Common myeloid progenitor, CD34-positive (primary cell): ENCODE measurements around the gene MYL9.

Experiments
- CTCF ChIA-PET: fragments of 350-600 bp; sonication (Branson Sonifier 250); formaldehyde crosslinking; loops from one replicate; lab custom pipeline; 2021; ENCODE audit warnings: antibody characterized with exemption; lab: Charles Lee
- POLR2A ChIA-PET: fragments of 350-600 bp; sonication (Branson Sonifier 250); formaldehyde crosslinking; loops from one replicate; lab custom pipeline; 2021; ENCODE audit warnings: antibody characterized with exemption; lab: Charles Lee
- DNase-seq, 3 donors: peaks; one replicate each; pipeline versions ENCODE4 v3.0.0 to v3.0.0-alpha.2; 2013
- H3K27ac ChIP-seq, 2 experiments: 1 replicate in 1 of 2; 2 replicates in 1 of 2; pipeline ENCODE4 v1.7.0; 2013; ENCODE audit warnings: inconsistent platforms in 2 of 2, low read length in 2 of 2, mild to moderate bottlenecking in 2 of 2, low read depth in 1 of 2, moderate library complexity in 1 of 2; ENCODE audit not compliant: severe bottlenecking in 2 of 2, insufficient read depth in 1 of 2, poor library complexity in 1 of 2
- H3K27me3 ChIP-seq, 5 experiments: replicated peaks in 2 of 5; 1 replicate in 3 of 5; 2 replicates in 2 of 5; pipeline versions ENCODE4 v1.6.1 to v1.7.0; 2013; ENCODE audit warnings: low read length in 4 of 5, mild to moderate bottlenecking in 2 of 5, moderate library complexity in 2 of 5, inconsistent platforms in 1 of 5; ENCODE audit not compliant: insufficient read depth in 5 of 5, control insufficient read depth in 4 of 5
- H3K36me3 ChIP-seq, 4 experiments: 1 replicate in 2 of 4; 2 replicates in 2 of 4; pipeline versions ENCODE4 v1.6.1 to v1.7.0; 2013; ENCODE audit warnings: low read length in 3 of 4, control low read depth in 1 of 4, mild to moderate bottlenecking in 1 of 4; ENCODE audit not compliant: control insufficient read depth in 4 of 4, insufficient read depth in 4 of 4
- H3K4me1 ChIP-seq, 4 experiments: 1 replicate in 3 of 4; 2 replicates in 1 of 4; pipeline versions ENCODE4 v1.6.1 to v1.7.1; 2013; ENCODE audit warnings: low read length in 3 of 4, mild to moderate bottlenecking in 3 of 4, control low read depth in 1 of 4, inconsistent platforms in 1 of 4, moderate library complexity in 1 of 4; ENCODE audit not compliant: control insufficient read depth in 4 of 4, insufficient read depth in 4 of 4; ENCODE audit errors: control extremely low read depth in 1 of 4
- H3K4me3 ChIP-seq, 7 experiments: 1 replicate in 4 of 7; 2 replicates in 3 of 7; pipeline versions ENCODE4 v1.5.1 to v1.7.0; 2013; ENCODE audit warnings: mild to moderate bottlenecking in 7 of 7, low read length in 6 of 7, moderate library complexity in 6 of 7, inconsistent platforms in 2 of 7, low read depth in 2 of 7, control low read depth in 1 of 7; ENCODE audit not compliant: insufficient read depth in 4 of 7, control insufficient read depth in 1 of 7; ENCODE audit errors: extremely low read depth in 1 of 7
- H3K9me3 ChIP-seq, 5 experiments: 1 replicate in 4 of 5; 2 replicates in 1 of 5; pipeline versions ENCODE4 v1.6.1 to v1.7.1; 2013; ENCODE audit warnings: low read length in 4 of 5, mild to moderate bottlenecking in 2 of 5, inconsistent platforms in 1 of 5, low read depth in 1 of 5, moderate library complexity in 1 of 5; ENCODE audit not compliant: control insufficient read depth in 4 of 5, insufficient read depth in 2 of 5; ENCODE audit errors: control extremely low read depth in 1 of 5
- WGBS: methylation state at CpG from one replicate; pipeline ENCODE4 v1.1.5; 2013; ENCODE audit not compliant: insufficient coverage; 5-methylcytosine and 5-hydroxymethylcytosine counted together

MYL9 gene

DNA sequence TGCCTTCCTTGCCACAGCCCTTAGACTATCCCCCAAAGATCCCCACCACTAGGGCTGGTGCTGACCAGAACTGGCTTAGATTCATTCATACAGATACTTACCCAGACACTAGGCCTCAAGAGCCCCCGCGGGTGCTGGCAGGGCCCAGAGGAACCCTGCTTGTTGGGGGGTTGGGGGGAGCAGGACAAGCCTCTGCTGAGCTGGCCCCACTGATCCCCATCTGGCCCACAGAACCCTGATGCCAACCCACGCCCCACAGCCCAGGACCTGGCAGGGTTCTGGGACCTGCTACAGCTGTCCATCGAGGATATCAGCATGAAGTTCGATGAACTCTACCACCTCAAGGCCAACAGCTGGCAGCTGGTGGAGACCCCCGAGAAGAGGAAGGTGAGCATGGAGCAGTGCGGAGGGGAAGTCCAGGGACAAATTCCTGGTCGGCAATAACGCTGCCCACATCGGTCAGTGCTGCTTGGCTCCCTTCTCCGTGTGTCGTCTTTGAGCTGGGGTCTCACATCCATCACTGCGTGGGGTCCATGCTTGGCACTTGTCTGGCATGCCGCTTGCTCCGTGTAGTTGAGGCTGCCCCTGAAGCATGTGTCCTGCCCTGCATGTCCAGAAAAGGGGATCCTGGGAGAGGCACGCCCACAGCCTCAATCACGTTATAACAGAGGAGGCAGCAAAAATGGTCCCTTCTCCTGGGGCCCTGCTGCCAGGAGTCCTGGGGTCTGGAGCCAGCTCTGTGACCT is 15.5 kb upstream of the MYL9 start:
- Histone ChIP-seq H3K27me3 (no peaks in the 10 kb centered on the region), H3K36me3 (peaks cover 3 to 32% (median 23%) of the 10 kb centered on the region in 4 experiments), H3K9me3 (no peaks in the 10 kb centered on the region), H3K4me1 (peaks cover 6 to 18% (median 15%) of the 10 kb centered on the region in 4 experiments), H3K27ac (no peak overlapping the region), H3K4me3 (no peak overlapping the region)
- 96% methylated on average over 12 of the region's 17 CpGs for WGBS
- ChIA-PET POLR2A (no interaction called here), CTCF (no interaction called here)
- no peak for DNase-seq

DNA sequence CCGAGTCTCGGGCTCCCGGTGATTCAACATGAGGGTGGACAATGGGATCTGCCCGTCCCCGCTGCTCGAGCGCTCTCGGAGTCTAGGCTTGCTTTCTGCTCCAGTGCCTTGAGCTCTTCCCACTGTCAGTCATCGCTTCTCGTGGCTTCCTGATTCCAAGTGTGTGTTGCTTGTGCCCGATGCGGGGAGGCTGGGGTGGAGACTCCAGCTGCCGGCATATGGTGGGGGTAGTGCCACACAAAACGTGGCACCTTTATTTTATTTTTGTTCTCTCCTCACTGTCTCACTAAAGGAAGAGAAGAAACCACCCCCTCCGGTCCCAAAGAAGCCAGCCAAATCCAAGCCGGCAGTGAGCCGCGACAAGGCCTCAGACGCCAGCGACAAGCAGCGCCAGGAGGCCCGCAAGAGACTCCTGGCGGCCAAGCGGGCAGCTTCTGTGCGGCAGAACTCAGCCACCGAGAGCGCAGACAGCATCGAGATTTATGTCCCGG is 14.8 kb upstream of the MYL9 start:
- H3K9me3 ChIP-seq, result no peaks in the 10 kb centered on the region
- CTCF ChIA-PET, result interaction anchor here (1.3 kb wide), 1 partner anchor 17 kb away, joined by 3 read pairs; no protein-coding TSS in a partner anchor
- no peaks in the 10 kb centered on the region for H3K27me3 ChIP-seq
- H3K27ac ChIP-seq, result no peak overlapping the region
- 97% methylated on average over 26 of the region's 29 CpGs for WGBS
- peaks cover 6 to 18% (median 15%) of the 10 kb centered on the region in 4 experiments for H3K4me1 ChIP-seq
- POLR2A ChIA-PET, result no interaction called here
- no peak for DNase-seq
- H3K36me3 ChIP-seq, result peaks cover 3 to 32% (median 23%) of the 10 kb centered on the region in 4 experiments
- no peak overlapping the region for H3K4me3 ChIP-seq

DNA sequence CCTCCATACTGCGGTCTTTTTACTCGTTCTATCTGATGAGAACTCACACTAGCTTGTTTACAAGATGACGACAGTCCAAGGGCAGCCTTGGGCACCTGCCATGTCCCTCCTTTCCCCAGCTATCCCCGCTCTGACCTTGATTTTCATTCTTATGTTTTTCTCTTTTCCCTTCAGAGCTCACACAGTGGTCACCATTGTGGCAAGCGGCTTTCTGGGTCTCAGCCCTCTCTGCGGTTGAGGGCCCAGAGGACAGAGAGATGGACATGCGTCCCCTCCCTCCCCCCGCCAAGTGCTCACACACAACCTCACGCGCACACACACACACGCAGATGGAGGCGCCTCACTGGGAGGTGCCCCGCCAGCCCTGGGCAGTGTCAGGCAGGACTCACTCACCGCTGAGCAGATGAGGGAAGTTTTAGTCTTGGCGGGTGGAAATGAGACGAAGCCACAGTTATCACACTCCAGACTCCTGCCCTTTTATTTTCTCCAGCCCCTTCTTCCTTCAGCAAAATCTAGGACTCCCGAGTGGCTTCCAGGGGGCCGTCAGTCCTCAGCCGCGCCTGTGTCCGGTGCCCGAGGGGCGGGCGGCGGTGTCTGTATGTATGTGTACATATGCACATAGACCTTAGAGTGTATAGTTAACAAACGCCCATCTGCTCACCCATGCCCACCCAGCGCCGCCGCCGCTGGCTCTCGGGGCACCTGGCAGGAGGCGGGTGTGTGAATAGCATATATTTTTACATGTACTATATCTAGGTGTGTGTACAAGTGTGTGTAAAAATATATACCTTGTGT is 13.8 kb upstream of the MYL9 start:
- ChIA-PET POLR2A (no interaction called here), CTCF (interaction anchor here (1.3 kb wide), 1 partner anchor 17 kb away, joined by 3 read pairs; no protein-coding TSS in a partner anchor)
- Histone ChIP-seq H3K27ac (no peak overlapping the region), H3K36me3 (peaks cover 3 to 28% (median 23%) of the 10 kb centered on the region in 4 experiments), H3K4me1 (peaks cover 6 to 18% (median 15%) of the 10 kb centered on the region in 4 experiments), H3K4me3 (no peak overlapping the region), H3K9me3 (no peaks in the 10 kb centered on the region), H3K27me3 (no peaks in the 10 kb centered on the region)
- DNase-seq, result no peak
- WGBS, result 94% methylated on average over 9 of the region's 32 CpGs

DNA sequence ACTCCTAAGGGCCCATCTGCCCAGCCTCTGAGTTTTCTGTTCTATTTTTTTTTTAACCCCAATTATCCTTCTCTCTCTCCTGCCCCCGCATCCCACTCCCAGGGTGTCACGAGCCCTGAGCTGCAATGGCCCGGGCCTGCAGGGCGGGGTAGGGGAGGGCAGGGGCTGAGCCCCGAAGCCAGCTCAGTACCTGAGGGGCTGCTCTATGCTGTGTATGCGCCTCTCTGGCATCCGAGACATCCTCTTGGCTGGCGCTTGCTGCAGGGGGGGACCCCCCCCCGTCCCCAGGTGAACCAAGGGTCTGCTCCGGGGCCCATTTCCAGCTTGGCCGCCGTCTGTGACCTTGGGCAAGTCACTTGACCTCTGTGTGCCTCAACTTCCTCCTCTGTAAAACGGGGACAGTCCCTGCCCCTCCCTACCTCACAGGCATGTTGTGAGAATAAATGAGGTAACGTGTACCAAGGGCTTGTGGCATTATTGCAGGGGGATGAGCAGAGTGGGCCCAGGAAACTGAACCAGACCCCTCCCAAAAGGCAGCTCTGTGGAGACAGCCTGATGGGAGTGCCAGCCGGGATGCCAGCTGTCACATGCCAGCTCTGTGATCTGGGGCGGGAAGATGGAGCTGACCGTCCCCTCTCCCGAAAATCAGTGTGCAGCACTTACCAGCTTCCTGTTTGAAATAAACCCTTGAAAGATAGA is 13.0 kb upstream of the MYL9 start:
- 97% methylated on average over 13 of the region's 18 CpGs for WGBS
- ChIA-PET POLR2A (interaction anchor here (0.5 kb wide), 1 partner anchor 387 kb away, joined by 5 read pairs; no protein-coding TSS in a partner anchor), CTCF (no interaction called here)
- H3K27me3 ChIP-seq, result no peaks in the 10 kb centered on the region
- no peak for DNase-seq
- peaks cover 3 to 28% (median 23%) of the 10 kb centered on the region in 4 experiments for H3K36me3 ChIP-seq
- no peak overlapping the region for H3K4me3 ChIP-seq
- H3K27ac ChIP-seq, result no peak overlapping the region
- peaks cover 6 to 11% (median 8%) of the 10 kb centered on the region in 4 experiments for H3K4me1 ChIP-seq
- H3K9me3 ChIP-seq, result no peaks in the 10 kb centered on the region

DNA sequence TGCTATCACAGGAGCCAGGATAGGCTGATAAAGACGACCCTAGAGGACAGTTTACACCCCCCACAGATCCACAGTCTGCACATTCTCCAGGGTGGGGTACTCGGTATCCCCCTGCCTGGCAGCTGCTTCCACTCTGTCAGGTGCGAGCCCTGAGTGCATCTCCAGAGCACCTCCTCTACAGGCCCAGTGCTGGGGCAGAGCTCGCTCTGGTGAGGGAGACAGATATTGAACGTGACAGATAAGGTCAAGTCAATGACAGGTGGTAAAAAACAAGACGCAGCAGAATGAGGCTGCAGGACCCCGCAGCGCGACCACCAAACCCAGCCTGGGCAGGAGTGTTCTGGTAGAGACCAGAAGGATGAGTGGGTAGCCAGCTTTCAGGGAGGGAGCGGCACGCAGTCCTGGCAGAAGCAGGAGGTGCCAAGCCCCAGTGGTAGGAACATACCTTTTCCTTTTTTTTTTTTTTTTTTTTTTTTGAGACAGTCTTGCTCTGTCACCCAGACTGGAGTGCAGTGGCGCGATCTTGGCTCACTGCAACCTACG is 12.4 kb upstream of the MYL9 start:
- no peak overlapping the region for H3K27ac ChIP-seq
- no peaks in the 10 kb centered on the region for H3K9me3 ChIP-seq
- no peak for DNase-seq
- POLR2A ChIA-PET, result no interaction called here
- peaks cover 3 to 28% (median 23%) of the 10 kb centered on the region in 4 experiments for H3K36me3 ChIP-seq
- 93% methylated on average over 10 of the region's 14 CpGs for WGBS
- CTCF ChIA-PET, result no interaction called here
- H3K4me1 ChIP-seq, result peaks cover 2 to 4% (median 3%) of the 10 kb centered on the region in 4 experiments
- no peak overlapping the region for H3K4me3 ChIP-seq
- H3K27me3 ChIP-seq, result no peaks in the 10 kb centered on the region

DNA sequence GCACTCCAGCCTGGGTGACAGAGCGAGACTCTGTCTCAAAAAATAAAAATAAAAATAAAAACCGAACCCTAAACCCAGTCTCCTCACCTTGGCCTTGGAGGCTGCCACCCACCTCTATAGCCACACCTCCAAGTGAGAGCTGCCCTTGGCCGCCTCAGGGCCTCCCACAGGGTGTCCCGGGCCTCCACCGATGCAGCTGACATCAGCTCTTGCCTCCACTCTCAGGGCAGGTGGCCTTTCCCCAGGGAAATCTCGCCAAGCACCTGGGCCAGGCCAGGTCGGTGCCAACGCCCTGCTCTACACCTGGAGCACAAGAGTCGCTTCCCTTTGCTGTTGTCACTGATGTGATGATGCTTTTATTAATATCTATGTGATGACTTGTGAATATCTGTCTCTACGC is 8.9 kb upstream of the MYL9 start:
- DNase-seq, result no peak
- Histone ChIP-seq H3K27ac (no peak overlapping the region), H3K36me3 (peaks cover 0 to 8% (median 6%) of the 10 kb centered on the region in 4 experiments), H3K27me3 (no peaks in the 10 kb centered on the region), H3K4me1 (no peaks in the 10 kb centered on the region), H3K4me3 (no peak overlapping the region), H3K9me3 (no peaks in the 10 kb centered on the region)
- ChIA-PET POLR2A (interaction anchor here (0.6 kb wide), 1 partner anchor 25 kb away, joined by 7 read pairs; no protein-coding TSS in a partner anchor), CTCF (interaction anchor here (0.9 kb wide), 1 partner anchor 9 kb away, joined by 3 read pairs; the partner anchor contains the start of gene MYL9)
- 95% methylated on average over 5 of the region's 10 CpGs for WGBS
